ENCODE data around the gene SCGB1D1.

The SCGB1D1 gene

GRCh38 chr11:62172294-62172693, 17.7 kb upstream of the SCGB1D1 start:
- no peak for DNase-seq (ENCODE audit: low spot score)
- CTCF ChIA-PET, result interaction anchor here (0.6 kb wide), 2 partner anchors 45 to 1997 kb away, joined by 3 to 5 read pairs; no protein-coding TSS in a partner anchor
- TF ChIP-seq CTCF (conservative IDR thresholded peaks at IDR 0.05; ENCODE audit: low read depth), result no peak
- no peak overlapping the region for H3K27ac ChIP-seq
- POLR2A ChIA-PET (ENCODE audit: low non-redundant PET), result no interaction called here

GRCh38 chr11:62176766-62177165, 13.2 kb upstream of the SCGB1D1 start:
- ChIA-PET POLR2A (ENCODE audit: low non-redundant PET) (no interaction called here), CTCF (interaction anchor here (0.7 to 0.8 kb wide), 3 partner anchors 19 to 1885 kb away, joined by 3 to 5 read pairs (median 3); no protein-coding TSS in a partner anchor)
- TF ChIP-seq CTCF (conservative IDR thresholded peaks at IDR 0.05; ENCODE audit: low read depth), result no peak
- DNase-seq (ENCODE audit: low spot score), result no peak
- no peak overlapping the region for H3K27ac ChIP-seq

- CTCF ChIA-PET, result no interaction called here
- POLR2A ChIA-PET (ENCODE audit: low non-redundant PET), result no interaction called here
- DNase-seq (ENCODE audit: low spot score), result no peak
- no peak overlapping the region for H3K27ac ChIP-seq
- TF ChIP-seq CTCF (conservative IDR thresholded peaks at IDR 0.05; ENCODE audit: low read depth), result no peak
Measured at GRCh38 chr11:62179995-62180394, 10.0 kb upstream of the SCGB1D1 start.

- ChIA-PET CTCF (no interaction called here), POLR2A (ENCODE audit: low non-redundant PET) (no interaction called here)
- H3K27ac ChIP-seq, result no peak overlapping the region
- no peak for DNase-seq (ENCODE audit: low spot score)
- TF ChIP-seq CTCF (conservative IDR thresholded peaks at IDR 0.05; ENCODE audit: low read depth), result no peak
Measured at GRCh38 chr11:62181097-62181496, 8.9 kb upstream of the SCGB1D1 start.

- CTCF ChIA-PET, result interaction anchor here (0.7 kb wide), 1 partner anchor 15 kb away, joined by 3 read pairs; no protein-coding TSS in a partner anchor
- no peak for DNase-seq (ENCODE audit: low spot score)
- TF ChIP-seq CTCF (conservative IDR thresholded peaks at IDR 0.05; ENCODE audit: low read depth), result no peak
- POLR2A ChIA-PET (ENCODE audit: low non-redundant PET), result no interaction called here
- no peak overlapping the region for H3K27ac ChIP-seq
Measured at GRCh38 chr11:62182147-62182891, 7.7 kb upstream of the SCGB1D1 start.

GRCh38 chr11:62186195-62186594, 3.8 kb upstream of the SCGB1D1 start:
- CTCF ChIA-PET, result no interaction called here
- no peak for TF ChIP-seq CTCF (conservative IDR thresholded peaks at IDR 0.05; ENCODE audit: low read depth)
- POLR2A ChIA-PET (ENCODE audit: low non-redundant PET), result no interaction called here
- no peak for DNase-seq (ENCODE audit: low spot score)
- no peak overlapping the region for H3K27ac ChIP-seq
